HEK293 (cell line): ENCODE measurements around the gene HUS1B.

Experiments
- MYNN ChIP-seq: fragments of 450-650 bp; formaldehyde crosslinking; IDR thresholded peaks from 2 replicates; pipeline ENCODE4 v1.5.1; 2016; ENCODE audit warnings: missing biosample characterization, missing genetic modification characterization, borderline replicate concordance
- YY1 ChIP-seq: fragments of 450-650 bp; formaldehyde crosslinking; IDR thresholded peaks from 2 replicates; pipeline ENCODE4 v1.5.1; 2018; ENCODE audit warnings: missing biosample characterization, missing genetic modification characterization
- ZNF423 ChIP-seq: fragments of 450-650 bp; formaldehyde crosslinking; IDR thresholded peaks from 2 replicates; pipeline ENCODE4 v1.5.1; 2016; ENCODE audit warnings: missing biosample characterization, missing genetic modification characterization
- ZNF561 ChIP-seq: fragments of 450-650 bp; IDR thresholded peaks from 2 replicates; pipeline ENCODE4 v1.5.1; 2018; ENCODE audit warnings: missing biosample characterization, missing genetic modification characterization, borderline replicate concordance
- TF ChIP-seq, protein P1 (sequence below): fragments of 450-650 bp; formaldehyde crosslinking; IDR thresholded peaks from 2 replicates; pipeline ENCODE4 v1.5.1; 2016; ENCODE audit warnings: missing biosample characterization, missing genetic modification characterization
- TF ChIP-seq, protein P2 (sequence below): fragments of 450-650 bp; formaldehyde crosslinking; optimal IDR thresholded peaks from 2 replicates; pipeline ENCODE3; 2016; ENCODE audit warnings: missing biosample characterization, mild to moderate bottlenecking, missing genetic modification characterization
- TF ChIP-seq, protein P3 (sequence below): fragments of 450-650 bp; formaldehyde crosslinking; IDR thresholded peaks from 2 replicates; pipeline ENCODE4 v1.5.1; 2016; ENCODE audit warnings: missing biosample characterization, missing genetic modification characterization
- TF ChIP-seq, protein P4 (sequence below): fragments of 450-650 bp; formaldehyde crosslinking; conservative IDR thresholded peaks from 2 replicates; pipeline ENCODE4 v1.5.1; 2016; ENCODE audit warnings: low read depth, missing biosample characterization, missing genetic modification characterization
- TF ChIP-seq, protein P5 (sequence below): fragments of 450-650 bp; formaldehyde crosslinking; IDR thresholded peaks from 2 replicates; pipeline ENCODE4 v1.5.1; 2017; ENCODE audit warnings: missing biosample characterization, mild to moderate bottlenecking, missing genetic modification characterization, moderate library complexity

DNA sequence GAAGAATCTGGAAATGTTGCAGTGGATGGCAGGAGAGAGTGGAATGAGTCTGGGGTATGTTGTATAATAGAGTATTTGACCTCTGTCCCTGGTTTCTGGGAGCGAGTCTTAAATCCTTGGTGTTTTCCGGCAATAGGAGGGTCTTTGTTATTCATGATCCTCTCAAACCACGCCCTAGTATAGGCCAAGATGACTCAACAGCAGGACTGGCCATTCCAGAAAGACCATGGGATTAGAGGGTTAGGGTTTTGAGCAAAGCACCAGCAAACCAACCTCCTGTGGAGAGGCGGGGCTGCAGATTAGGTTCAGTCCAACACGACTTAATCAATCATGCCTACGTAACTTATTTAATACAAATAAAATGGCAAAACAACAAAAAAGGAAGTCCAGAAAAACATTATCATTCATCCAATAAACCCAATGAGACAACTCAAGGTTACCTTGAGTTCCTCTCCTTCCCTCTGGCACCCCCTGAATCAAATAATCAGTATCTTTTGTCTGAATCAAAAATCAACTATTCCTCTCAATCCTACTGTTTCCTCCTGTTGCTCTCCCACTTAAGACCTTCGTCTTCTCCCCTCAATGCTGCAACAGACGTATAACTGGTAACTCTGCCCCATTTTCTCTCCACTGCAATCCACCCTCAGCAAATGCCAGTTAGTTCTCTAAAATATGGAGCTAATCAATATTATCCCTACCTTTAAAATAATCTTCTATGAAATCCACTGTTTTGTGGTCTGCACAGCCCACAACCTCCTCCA is 15.5 kb downstream of the HUS1B start:
- TF ChIP-seq MYNN = no peak
- TF ChIP-seq ZNF561 (tag by site-specific recombination) = no peak
- TF ChIP-seq, protein P1, sequence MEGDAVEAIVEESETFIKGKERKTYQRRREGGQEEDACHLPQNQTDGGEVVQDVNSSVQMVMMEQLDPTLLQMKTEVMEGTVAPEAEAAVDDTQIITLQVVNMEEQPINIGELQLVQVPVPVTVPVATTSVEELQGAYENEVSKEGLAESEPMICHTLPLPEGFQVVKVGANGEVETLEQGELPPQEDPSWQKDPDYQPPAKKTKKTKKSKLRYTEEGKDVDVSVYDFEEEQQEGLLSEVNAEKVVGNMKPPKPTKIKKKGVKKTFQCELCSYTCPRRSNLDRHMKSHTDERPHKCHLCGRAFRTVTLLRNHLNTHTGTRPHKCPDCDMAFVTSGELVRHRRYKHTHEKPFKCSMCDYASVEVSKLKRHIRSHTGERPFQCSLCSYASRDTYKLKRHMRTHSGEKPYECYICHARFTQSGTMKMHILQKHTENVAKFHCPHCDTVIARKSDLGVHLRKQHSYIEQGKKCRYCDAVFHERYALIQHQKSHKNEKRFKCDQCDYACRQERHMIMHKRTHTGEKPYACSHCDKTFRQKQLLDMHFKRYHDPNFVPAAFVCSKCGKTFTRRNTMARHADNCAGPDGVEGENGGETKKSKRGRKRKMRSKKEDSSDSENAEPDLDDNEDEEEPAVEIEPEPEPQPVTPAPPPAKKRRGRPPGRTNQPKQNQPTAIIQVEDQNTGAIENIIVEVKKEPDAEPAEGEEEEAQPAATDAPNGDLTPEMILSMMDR (tag by site-specific recombination) = no peak
- TF ChIP-seq ZNF423 (tag by site-specific recombination) = no peak
- TF ChIP-seq, protein P2, sequence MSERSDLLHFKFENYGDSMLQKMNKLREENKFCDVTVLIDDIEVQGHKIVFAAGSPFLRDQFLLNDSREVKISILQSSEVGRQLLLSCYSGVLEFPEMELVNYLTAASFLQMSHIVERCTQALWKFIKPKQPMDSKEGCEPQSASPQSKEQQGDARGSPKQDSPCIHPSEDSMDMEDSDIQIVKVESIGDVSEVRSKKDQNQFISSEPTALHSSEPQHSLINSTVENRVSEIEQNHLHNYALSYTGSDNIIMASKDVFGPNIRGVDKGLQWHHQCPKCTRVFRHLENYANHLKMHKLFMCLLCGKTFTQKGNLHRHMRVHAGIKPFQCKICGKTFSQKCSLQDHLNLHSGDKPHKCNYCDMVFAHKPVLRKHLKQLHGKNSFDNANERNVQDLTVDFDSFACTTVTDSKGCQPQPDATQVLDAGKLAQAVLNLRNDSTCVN (tag by site-specific recombination) = no peak
- TF ChIP-seq YY1 (tag by site-specific recombination) = no peak
- TF ChIP-seq, protein P3, sequence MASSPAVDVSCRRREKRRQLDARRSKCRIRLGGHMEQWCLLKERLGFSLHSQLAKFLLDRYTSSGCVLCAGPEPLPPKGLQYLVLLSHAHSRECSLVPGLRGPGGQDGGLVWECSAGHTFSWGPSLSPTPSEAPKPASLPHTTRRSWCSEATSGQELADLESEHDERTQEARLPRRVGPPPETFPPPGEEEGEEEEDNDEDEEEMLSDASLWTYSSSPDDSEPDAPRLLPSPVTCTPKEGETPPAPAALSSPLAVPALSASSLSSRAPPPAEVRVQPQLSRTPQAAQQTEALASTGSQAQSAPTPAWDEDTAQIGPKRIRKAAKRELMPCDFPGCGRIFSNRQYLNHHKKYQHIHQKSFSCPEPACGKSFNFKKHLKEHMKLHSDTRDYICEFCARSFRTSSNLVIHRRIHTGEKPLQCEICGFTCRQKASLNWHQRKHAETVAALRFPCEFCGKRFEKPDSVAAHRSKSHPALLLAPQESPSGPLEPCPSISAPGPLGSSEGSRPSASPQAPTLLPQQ (tag by site-specific recombination) = no peak
- TF ChIP-seq, protein P4, sequence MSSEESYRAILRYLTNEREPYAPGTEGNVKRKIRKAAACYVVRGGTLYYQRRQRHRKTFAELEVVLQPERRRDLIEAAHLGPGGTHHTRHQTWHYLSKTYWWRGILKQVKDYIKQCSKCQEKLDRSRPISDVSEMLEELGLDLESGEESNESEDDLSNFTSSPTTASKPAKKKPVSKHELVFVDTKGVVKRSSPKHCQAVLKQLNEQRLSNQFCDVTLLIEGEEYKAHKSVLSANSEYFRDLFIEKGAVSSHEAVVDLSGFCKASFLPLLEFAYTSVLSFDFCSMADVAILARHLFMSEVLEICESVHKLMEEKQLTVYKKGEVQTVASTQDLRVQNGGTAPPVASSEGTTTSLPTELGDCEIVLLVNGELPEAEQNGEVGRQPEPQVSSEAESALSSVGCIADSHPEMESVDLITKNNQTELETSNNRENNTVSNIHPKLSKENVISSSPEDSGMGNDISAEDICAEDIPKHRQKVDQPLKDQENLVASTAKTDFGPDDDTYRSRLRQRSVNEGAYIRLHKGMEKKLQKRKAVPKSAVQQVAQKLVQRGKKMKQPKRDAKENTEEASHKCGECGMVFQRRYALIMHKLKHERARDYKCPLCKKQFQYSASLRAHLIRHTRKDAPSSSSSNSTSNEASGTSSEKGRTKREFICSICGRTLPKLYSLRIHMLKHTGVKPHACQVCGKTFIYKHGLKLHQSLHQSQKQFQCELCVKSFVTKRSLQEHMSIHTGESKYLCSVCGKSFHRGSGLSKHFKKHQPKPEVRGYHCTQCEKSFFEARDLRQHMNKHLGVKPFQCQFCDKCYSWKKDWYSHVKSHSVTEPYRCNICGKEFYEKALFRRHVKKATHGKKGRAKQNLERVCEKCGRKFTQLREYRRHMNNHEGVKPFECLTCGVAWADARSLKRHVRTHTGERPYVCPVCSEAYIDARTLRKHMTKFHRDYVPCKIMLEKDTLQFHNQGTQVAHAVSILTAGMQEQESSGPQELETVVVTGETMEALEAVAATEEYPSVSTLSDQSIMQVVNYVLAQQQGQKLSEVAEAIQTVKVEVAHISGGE (tag by site-specific recombination) = no peak
- TF ChIP-seq, protein P5, sequence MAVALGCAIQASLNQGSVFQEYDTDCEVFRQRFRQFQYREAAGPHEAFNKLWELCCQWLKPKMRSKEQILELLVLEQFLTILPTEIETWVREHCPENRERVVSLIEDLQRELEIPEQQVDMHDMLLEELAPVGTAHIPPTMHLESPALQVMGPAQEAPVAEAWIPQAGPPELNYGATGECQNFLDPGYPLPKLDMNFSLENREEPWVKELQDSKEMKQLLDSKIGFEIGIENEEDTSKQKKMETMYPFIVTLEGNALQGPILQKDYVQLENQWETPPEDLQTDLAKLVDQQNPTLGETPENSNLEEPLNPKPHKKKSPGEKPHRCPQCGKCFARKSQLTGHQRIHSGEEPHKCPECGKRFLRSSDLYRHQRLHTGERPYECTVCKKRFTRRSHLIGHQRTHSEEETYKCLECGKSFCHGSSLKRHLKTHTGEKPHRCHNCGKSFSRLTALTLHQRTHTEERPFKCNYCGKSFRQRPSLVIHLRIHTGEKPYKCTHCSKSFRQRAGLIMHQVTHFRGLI (tag by site-specific recombination) = no peak
